GM12875 (cell line): Measurements from ENCODE around the gene PDYN.

Source experiments
- H3K4me3 ChIP-seq: one replicate; pipeline ENCODE4 v1.5.1; 2011; ENCODE audit warnings: low read depth, low read length, control low read depth
- CTCF ChIP-seq: IDR thresholded peaks from 2 replicates; pipeline ENCODE4 v1.5.1; 2011; ENCODE audit warnings: low read depth, mild to moderate bottlenecking, control low read depth, inconsistent platforms, low read length, moderate library complexity, borderline replicate concordance; ENCODE audit not compliant: insufficient read depth

The PDYN gene

DNA sequence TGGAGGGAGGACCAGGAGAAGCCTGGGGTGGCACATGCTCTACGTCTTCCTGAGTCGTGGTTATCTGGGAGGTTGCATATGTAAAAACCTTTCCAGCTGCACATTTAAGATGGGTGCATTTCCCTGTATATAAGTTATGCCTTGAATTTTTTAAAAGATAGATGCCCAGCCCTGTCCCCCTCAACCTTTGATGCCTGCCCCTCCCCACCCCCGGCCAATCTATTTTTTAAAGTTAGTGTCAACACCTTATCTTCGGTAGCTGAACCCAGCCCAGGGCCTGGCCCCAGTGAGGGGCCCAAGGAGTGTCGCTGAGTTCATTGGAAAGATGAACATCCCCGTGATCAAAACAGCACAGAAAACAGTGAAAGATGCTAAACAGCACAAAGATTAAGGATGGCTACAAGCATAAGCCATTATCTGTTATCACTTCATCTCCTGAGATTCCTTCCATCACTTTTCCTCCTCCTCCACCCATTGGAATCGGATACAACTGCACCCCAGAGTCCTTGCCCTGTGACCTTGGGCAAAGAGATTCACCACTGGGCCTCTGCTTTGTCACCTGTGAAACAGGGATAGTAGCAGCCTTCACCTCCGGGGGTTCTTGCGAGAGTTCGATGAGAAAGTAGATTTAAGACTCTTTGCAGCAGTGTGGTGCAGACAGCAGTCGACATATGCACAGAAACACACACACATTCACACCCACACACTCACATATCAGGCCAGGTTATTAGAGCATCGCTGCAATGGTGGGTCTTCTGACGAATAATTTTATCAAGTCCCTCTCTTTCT, 51.2 kb downstream of the PDYN start:
- no peak overlapping the region for H3K4me3 ChIP-seq
- no peak for TF ChIP-seq CTCF

GRCh38 chr20:1942061-1942460, 51.8 kb downstream of the PDYN start:
- no peak for TF ChIP-seq CTCF
- no peak overlapping the region for H3K4me3 ChIP-seq

DNA sequence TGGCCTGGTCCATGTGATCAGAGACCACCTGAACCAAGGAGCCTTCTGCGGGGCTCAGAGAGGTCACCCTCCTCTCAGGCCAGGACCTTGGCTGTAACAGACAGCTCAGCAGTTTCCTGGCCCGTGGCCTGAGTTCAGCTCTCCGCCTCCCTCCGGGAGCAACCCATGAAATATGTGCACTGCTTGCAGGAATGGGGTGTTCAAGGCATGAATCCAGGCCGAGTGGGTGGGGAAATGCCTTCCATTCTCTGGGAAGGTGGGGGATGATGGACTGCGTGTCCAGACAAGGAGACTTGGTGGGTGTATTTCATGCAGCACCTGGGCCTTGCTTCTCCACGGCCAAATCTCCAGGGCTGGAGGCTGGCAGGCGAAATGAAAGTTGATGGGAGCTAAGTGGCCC, 52.6 kb downstream of the PDYN start:
- no peak overlapping the region for H3K4me3 ChIP-seq
- TF ChIP-seq CTCF, result no peak

GRCh38 chr20:1940581-1940980, 53.3 kb downstream of the PDYN start:
- no peak for TF ChIP-seq CTCF
- no peak overlapping the region for H3K4me3 ChIP-seq

DNA sequence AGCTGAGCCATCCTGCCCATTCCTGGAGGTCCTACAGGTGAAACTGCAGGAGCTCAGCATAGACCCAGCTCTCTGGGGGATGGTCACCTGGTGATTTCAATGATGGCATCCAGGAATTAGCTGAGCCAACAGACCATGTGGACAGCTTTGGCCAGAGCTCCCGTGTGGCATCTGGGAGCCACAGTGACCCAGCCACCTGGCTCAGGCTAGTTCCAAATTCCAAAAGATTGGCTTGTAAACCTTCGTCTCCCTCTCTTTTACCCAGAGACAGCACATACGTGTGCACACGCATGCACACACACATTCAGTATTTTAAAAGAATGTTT, 54.6 kb downstream of the PDYN start:
- H3K4me3 ChIP-seq, result no peak overlapping the region
- TF ChIP-seq CTCF, result no peak

GRCh38 chr20:1938464-1939269, 55.2 kb downstream of the PDYN start:
- no peak overlapping the region for H3K4me3 ChIP-seq
- TF ChIP-seq CTCF, result no peak
